ENCODE data around the gene HOXD4.

HOXD4 gene

GRCh38 chr2:176178757-176179295 lies 27.5 kb downstream of the HOXD4 start:
- peaks cover 15% of the 10 kb centered on the region for H3K27me3 Mint-ChIP-seq (ENCODE audit: low read depth, poor library complexity)
- peak overlapping the region; percentile 60 for H3K27ac Mint-ChIP-seq
- no peaks in the 10 kb centered on the region for H3K9me3 Mint-ChIP-seq
- H3K4me3 Mint-ChIP-seq = peak overlapping the region; percentile 92
- peaks cover 86% of the 10 kb centered on the region for H3K4me1 Mint-ChIP-seq
- H3K36me3 Mint-ChIP-seq (ENCODE audit: low read depth) = peaks cover 11% of the 10 kb centered on the region
- no peak for DNase-seq
- TF ChIP-seq, protein P1, sequence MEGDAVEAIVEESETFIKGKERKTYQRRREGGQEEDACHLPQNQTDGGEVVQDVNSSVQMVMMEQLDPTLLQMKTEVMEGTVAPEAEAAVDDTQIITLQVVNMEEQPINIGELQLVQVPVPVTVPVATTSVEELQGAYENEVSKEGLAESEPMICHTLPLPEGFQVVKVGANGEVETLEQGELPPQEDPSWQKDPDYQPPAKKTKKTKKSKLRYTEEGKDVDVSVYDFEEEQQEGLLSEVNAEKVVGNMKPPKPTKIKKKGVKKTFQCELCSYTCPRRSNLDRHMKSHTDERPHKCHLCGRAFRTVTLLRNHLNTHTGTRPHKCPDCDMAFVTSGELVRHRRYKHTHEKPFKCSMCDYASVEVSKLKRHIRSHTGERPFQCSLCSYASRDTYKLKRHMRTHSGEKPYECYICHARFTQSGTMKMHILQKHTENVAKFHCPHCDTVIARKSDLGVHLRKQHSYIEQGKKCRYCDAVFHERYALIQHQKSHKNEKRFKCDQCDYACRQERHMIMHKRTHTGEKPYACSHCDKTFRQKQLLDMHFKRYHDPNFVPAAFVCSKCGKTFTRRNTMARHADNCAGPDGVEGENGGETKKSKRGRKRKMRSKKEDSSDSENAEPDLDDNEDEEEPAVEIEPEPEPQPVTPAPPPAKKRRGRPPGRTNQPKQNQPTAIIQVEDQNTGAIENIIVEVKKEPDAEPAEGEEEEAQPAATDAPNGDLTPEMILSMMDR (IDR thresholded peaks at IDR 0.05) = no peak

DNA sequence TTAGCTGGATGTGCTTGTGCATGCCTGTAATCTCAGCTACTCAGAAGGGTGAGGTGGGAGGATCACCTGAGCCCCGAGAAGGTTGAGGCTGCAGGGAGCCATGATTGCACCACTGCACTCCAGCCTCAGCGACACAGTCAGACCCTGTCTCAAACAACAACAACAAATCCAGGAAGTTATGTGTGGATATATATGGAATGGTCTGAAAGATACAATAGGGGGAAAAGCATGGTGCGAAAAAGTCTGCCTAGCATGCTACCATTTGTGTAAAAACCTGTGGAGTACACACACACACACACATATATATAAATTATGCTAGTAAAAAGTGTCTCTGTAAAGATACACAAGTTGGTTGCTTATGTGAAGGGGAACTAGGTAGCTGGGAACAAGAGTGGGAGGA lies 30.2 kb downstream of the HOXD4 start:
- H3K27ac Mint-ChIP-seq = no peak overlapping the region
- H3K36me3 Mint-ChIP-seq (ENCODE audit: low read depth) = peaks cover 9% of the 10 kb centered on the region
- TF ChIP-seq, protein P1 (IDR thresholded peaks at IDR 0.05) = no peak
- no peaks in the 10 kb centered on the region for H3K9me3 Mint-ChIP-seq
- DNase-seq = no peak
- H3K4me3 Mint-ChIP-seq = no peak overlapping the region
- peaks cover 85% of the 10 kb centered on the region for H3K4me1 Mint-ChIP-seq
- peaks cover 15% of the 10 kb centered on the region for H3K27me3 Mint-ChIP-seq (ENCODE audit: low read depth, poor library complexity)

- H3K27ac Mint-ChIP-seq = no peak overlapping the region
- peaks cover 6% of the 10 kb centered on the region for H3K36me3 Mint-ChIP-seq (ENCODE audit: low read depth)
- peaks cover 9% of the 10 kb centered on the region for H3K27me3 Mint-ChIP-seq (ENCODE audit: low read depth, poor library complexity)
- TF ChIP-seq, protein P1 (IDR thresholded peaks at IDR 0.05) = no peak
- no peak overlapping the region for H3K4me3 Mint-ChIP-seq
- no peak for DNase-seq
- peaks cover 84% of the 10 kb centered on the region for H3K4me1 Mint-ChIP-seq
- H3K9me3 Mint-ChIP-seq = no peaks in the 10 kb centered on the region
Observed at GRCh38 chr2:176182671-176183070, 31.3 kb downstream of the HOXD4 start.

DNA sequence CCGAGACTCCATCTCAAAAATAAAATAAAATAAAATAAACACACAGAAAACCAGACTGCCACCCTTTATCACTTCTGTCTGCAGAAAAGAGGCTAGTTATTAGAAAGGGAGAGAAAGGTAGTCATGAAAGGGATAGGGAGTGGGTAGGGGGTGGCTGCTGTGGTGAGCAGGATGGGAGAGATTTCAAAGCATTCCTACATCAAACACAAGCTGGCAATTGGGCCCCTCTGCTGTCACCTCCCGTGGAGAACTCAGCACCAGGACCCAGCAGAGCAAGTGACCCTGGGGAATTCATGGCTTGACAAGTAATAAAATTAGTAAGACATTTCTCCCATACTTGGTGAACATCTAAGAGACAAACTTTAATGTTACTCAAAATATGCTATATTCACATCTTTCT lies 33.4 kb downstream of the HOXD4 start:
- peaks cover 8% of the 10 kb centered on the region for H3K27me3 Mint-ChIP-seq (ENCODE audit: low read depth, poor library complexity)
- DNase-seq = no peak

DNA sequence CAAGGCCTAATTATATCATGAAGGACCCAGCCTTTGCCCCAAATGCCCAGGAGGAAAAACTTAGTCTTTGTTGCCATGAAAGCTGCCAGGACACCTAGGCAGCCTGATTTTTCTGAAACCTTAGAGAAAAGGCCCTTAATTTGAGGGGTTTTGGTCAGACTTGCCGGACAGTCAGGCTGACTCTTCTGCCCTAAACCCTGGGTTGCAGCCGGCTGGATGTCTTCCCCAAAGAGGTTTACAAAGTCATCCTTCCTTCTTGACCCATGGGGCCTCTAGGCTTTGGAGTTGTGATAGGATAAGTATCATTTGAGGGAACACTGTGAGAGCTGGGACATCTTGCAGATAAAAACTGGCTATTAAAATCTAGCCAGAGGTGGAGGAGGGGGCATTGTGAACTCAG lies 34.7 kb downstream of the HOXD4 start:
- DNase-seq = no peak
- Mint-ChIP-seq H3K27ac (peak overlapping the region; percentile 80), H3K27me3 (ENCODE audit: low read depth, poor library complexity) (no peaks in the 10 kb centered on the region), H3K4me3 (peak overlapping the region; percentile 83), H3K4me1 (peaks cover 70% of the 10 kb centered on the region), H3K9me3 (no peaks in the 10 kb centered on the region), H3K36me3 (ENCODE audit: low read depth) (no peaks in the 10 kb centered on the region)
- TF ChIP-seq, protein P1 (IDR thresholded peaks at IDR 0.05) = no peak

More for the DNA sequence above, 33.4 kb downstream of the HOXD4 start:
- Mint-ChIP-seq H3K9me3 (no peaks in the 10 kb centered on the region), H3K4me3 (peak overlapping the region; percentile 67), H3K36me3 (ENCODE audit: low read depth) (peaks cover 6% of the 10 kb centered on the region), H3K27ac (no peak overlapping the region), H3K4me1 (peaks cover 68% of the 10 kb centered on the region)
- TF ChIP-seq, protein P1 (IDR thresholded peaks at IDR 0.05) = no peak

GRCh38 chr2:176187200-176187898 lies 36.0 kb downstream of the HOXD4 start:
- Mint-ChIP-seq H3K27ac (peak overlapping the region; percentile 94), H3K4me3 (peak overlapping the region; percentile 93), H3K27me3 (ENCODE audit: low read depth, poor library complexity) (no peaks in the 10 kb centered on the region), H3K4me1 (peaks cover 80% of the 10 kb centered on the region), H3K36me3 (ENCODE audit: low read depth) (no peaks in the 10 kb centered on the region), H3K9me3 (no peaks in the 10 kb centered on the region)
- TF ChIP-seq, protein P1 (IDR thresholded peaks at IDR 0.05) = no peak
- DNase-seq = peak; percentile 55
